ENCODE measurements around the gene GPR143. TPM values are rescaled to one million over a fixed set of nuclear protein-coding genes. Genes with fewer than 3 reads are reported as not detected.

Gene GPR143
- total RNA-seq, 2 donors from 2014 or later = 0.62 to 0.74 TPM

- intact Hi-C loops (cut with DNase I) = no loop called here
- DNase-seq = no peak
- H3K4me1 ChIP-seq = no peaks in the 10 kb centered on the region
- no peak for TF ChIP-seq CTCF (IDR thresholded peaks at IDR 0.05)
- H3K9ac ChIP-seq (ENCODE audit: low read depth in 2 of 2, low read length in 2 of 2) = no peak overlapping the region
- no peak overlapping the region for H3K4me3 ChIP-seq
- no peaks in the 10 kb centered on the region for H3K27me3 ChIP-seq
- no peaks in the 10 kb centered on the region for H3K9me3 ChIP-seq
- H3K27ac ChIP-seq = no peak overlapping the region
- H3K36me3 ChIP-seq = no peaks in the 10 kb centered on the region
Observed at GRCh38 chrX:9802737-9803136, 37.1 kb upstream of the GPR143 start.

- H3K9me3 ChIP-seq = no peaks in the 10 kb centered on the region
- H3K9ac ChIP-seq (ENCODE audit: low read depth in 2 of 2, low read length in 2 of 2) = no peak overlapping the region
- no peaks in the 10 kb centered on the region for H3K36me3 ChIP-seq
- no peaks in the 10 kb centered on the region for H3K27me3 ChIP-seq
- TF ChIP-seq CTCF (IDR thresholded peaks at IDR 0.05) = no peak
- intact Hi-C loops (cut with DNase I) = no loop called here
- no peak overlapping the region for H3K27ac ChIP-seq
- DNase-seq = no peak
- no peak overlapping the region for H3K4me3 ChIP-seq
- no peaks in the 10 kb centered on the region for H3K4me1 ChIP-seq
Observed at GRCh38 chrX:9797384-9798360, 32.0 kb upstream of the GPR143 start.

GRCh38 chrX:9794495-9794894 is 28.8 kb upstream of the GPR143 start:
- Histone ChIP-seq H3K27ac (peak overlapping the region; percentile 22), H3K9ac (ENCODE audit: low read depth in 2 of 2, low read length in 2 of 2) (no peak overlapping the region), H3K4me3 (no peak overlapping the region), H3K27me3 (no peaks in the 10 kb centered on the region), H3K4me1 (no peaks in the 10 kb centered on the region), H3K36me3 (no peaks in the 10 kb centered on the region), H3K9me3 (no peaks in the 10 kb centered on the region)
- intact Hi-C loops (cut with DNase I) = no loop called here
- peak; percentile 41 for DNase-seq
- no peak for TF ChIP-seq CTCF (IDR thresholded peaks at IDR 0.05)

- Histone ChIP-seq H3K36me3 (no peaks in the 10 kb centered on the region), H3K27ac (no peak overlapping the region), H3K9me3 (no peaks in the 10 kb centered on the region), H3K9ac (ENCODE audit: low read depth in 2 of 2, low read length in 2 of 2) (no peak overlapping the region), H3K27me3 (peaks cover 3% of the 10 kb centered on the region), H3K4me3 (no peak overlapping the region), H3K4me1 (no peaks in the 10 kb centered on the region)
- no peak for DNase-seq
- intact Hi-C loops (cut with DNase I) = no loop called here
- TF ChIP-seq CTCF (IDR thresholded peaks at IDR 0.05) = no peak
Observed at GRCh38 chrX:9790866-9791265, 25.2 kb upstream of the GPR143 start.

GRCh38 chrX:9789555-9789954 is 23.9 kb upstream of the GPR143 start:
- no peak overlapping the region for H3K4me3 ChIP-seq
- peaks cover 9% of the 10 kb centered on the region for H3K27me3 ChIP-seq
- TF ChIP-seq CTCF (IDR thresholded peaks at IDR 0.05) = no peak
- no peak overlapping the region for H3K27ac ChIP-seq
- no peaks in the 10 kb centered on the region for H3K9me3 ChIP-seq
- H3K36me3 ChIP-seq = no peaks in the 10 kb centered on the region
- no peak for DNase-seq
- no peaks in the 10 kb centered on the region for H3K4me1 ChIP-seq
- intact Hi-C loops (cut with DNase I) = no loop called here
- no peak overlapping the region for H3K9ac ChIP-seq (ENCODE audit: low read depth in 2 of 2, low read length in 2 of 2)

All from colonic mucosa (tissue), 4 donors.